Measurements from ENCODE around the gene GNAI3. TPM values are rescaled to one million over a fixed set of nuclear protein-coding genes. Genes with fewer than 3 reads are reported as not detected.

Gene GNAI3
- total RNA-seq, 2 donors from 2014 or later: 3.6 to 4.9 TPM

- H3K27ac ChIP-seq: no peak overlapping the region
- H3K9me3 ChIP-seq: no peaks in the 10 kb centered on the region
- no peak for TF ChIP-seq POLR2A (IDR thresholded peaks at IDR 0.05)
- no peak for TF ChIP-seq CTCF (IDR thresholded peaks at IDR 0.05)
- H3K36me3 ChIP-seq (replicated peaks in 1 of 2; ENCODE audit: insufficient read depth in 1 of 2, low read depth in 2 of 2): no peaks in the 10 kb centered on the region
- peaks cover 86% of the 10 kb centered on the region for H3K4me1 ChIP-seq
- DNase-seq (no peak), ATAC-seq (no peak)
- intact Hi-C loops (cut with DNase I): no loop called here
- 79 to 86% methylated on average over 7 of the region's 7 CpGs for WGBS, 2 donors
- no peak overlapping the region for H3K4me3 ChIP-seq
- no peaks in the 10 kb centered on the region for H3K27me3 ChIP-seq
Measured at GRCh38 chr1:109564194-109564878, 15.9 kb downstream of the GNAI3 start.

- Histone ChIP-seq H3K36me3 (replicated peaks in 1 of 2; ENCODE audit: insufficient read depth in 1 of 2, low read depth in 2 of 2) (no peaks in the 10 kb centered on the region), H3K4me1 (peaks cover 80% of the 10 kb centered on the region), H3K27ac (no peak overlapping the region), H3K4me3 (no peak overlapping the region), H3K27me3 (no peaks in the 10 kb centered on the region), H3K9me3 (no peaks in the 10 kb centered on the region)
- DNase-seq (no peak), ATAC-seq (no peak)
- WGBS, 2 donors: 79% methylated on average over 3 of the region's 3 CpGs
- TF ChIP-seq CTCF (IDR thresholded peaks at IDR 0.05) (no peak), POLR2A (IDR thresholded peaks at IDR 0.05) (no peak)
- intact Hi-C loops (cut with DNase I): no loop called here
Measured at GRCh38 chr1:109565241-109565640, 16.8 kb downstream of the GNAI3 start.

- Histone ChIP-seq H3K27ac (peak overlapping the region in 1 of 4 donors; percentile 56), H3K4me1 (peaks cover 82% of the 10 kb centered on the region), H3K9me3 (no peaks in the 10 kb centered on the region), H3K36me3 (replicated peaks in 1 of 2; ENCODE audit: insufficient read depth in 1 of 2, low read depth in 2 of 2) (no peaks in the 10 kb centered on the region), H3K4me3 (no peak overlapping the region), H3K27me3 (no peaks in the 10 kb centered on the region)
- 27 to 29% methylated on average over 1 of the region's 1 CpG for WGBS, 2 donors
- intact Hi-C loops (cut with DNase I): no loop called here
- TF ChIP-seq CTCF (IDR thresholded peaks at IDR 0.05) (no peak), POLR2A (IDR thresholded peaks at IDR 0.05) (no peak)
- DNase-seq (no peak), ATAC-seq (no peak)
Measured at GRCh38 chr1:109566982-109567381, 18.6 kb downstream of the GNAI3 start.

- H3K4me3 ChIP-seq: no peak overlapping the region
- WGBS, 2 donors: 47 to 53% methylated on average over 4 of the region's 4 CpGs
- ATAC-seq (peak; percentile 59), DNase-seq (no peak)
- intact Hi-C loops (cut with DNase I): no loop called here
- H3K4me1 ChIP-seq: peaks cover 82% of the 10 kb centered on the region
- no peaks in the 10 kb centered on the region for H3K9me3 ChIP-seq
- H3K27me3 ChIP-seq: no peaks in the 10 kb centered on the region
- peak overlapping the region in 2 of 4 donors; percentile 4 to 56 for H3K27ac ChIP-seq
- H3K36me3 ChIP-seq (replicated peaks in 1 of 2; ENCODE audit: insufficient read depth in 1 of 2, low read depth in 2 of 2): no peaks in the 10 kb centered on the region
- TF ChIP-seq POLR2A (IDR thresholded peaks at IDR 0.05) (no peak), CTCF (IDR thresholded peaks at IDR 0.05) (peak in 2 of 7 experiments; percentile 24 to 25)
Measured at GRCh38 chr1:109567877-109568672, 19.7 kb downstream of the GNAI3 start.

Measured in body of pancreas (tissue), 4 donors.